Right kidney (tissue), 1 donor: ENCODE data around the gene GPR61.

Experiments used
- DNase-seq: peaks from one replicate; pipeline ENCODE4 v3.0.0-alpha.2; 2016

The GPR61 gene

GRCh38 chr1:109570414-109570813 is 30.7 kb downstream of the GPR61 start:
- no peak for DNase-seq

- no peak for DNase-seq
Measured at GRCh38 chr1:109573785-109574184, 34.1 kb downstream of the GPR61 start.

- DNase-seq = no peak
Measured at GRCh38 chr1:109578947-109579443, 39.3 kb downstream of the GPR61 start.

GRCh38 chr1:109579491-109579890 is 39.8 kb downstream of the GPR61 start:
- DNase-seq = no peak

GRCh38 chr1:109582021-109582420 is 42.3 kb downstream of the GPR61 start:
- DNase-seq = no peak

GRCh38 chr1:109584766-109585165 is 45.1 kb downstream of the GPR61 start:
- DNase-seq = no peak

GRCh38 chr1:109586055-109586454 is 46.4 kb downstream of the GPR61 start:
- DNase-seq = no peak

GRCh38 chr1:109589177-109589576 is 49.5 kb downstream of the GPR61 start:
- no peak for DNase-seq

- DNase-seq = no peak
Measured at GRCh38 chr1:109589679-109590078, 50.0 kb downstream of the GPR61 start.

GRCh38 chr1:109592916-109593315 is 53.2 kb downstream of the GPR61 start:
- no peak for DNase-seq

- no peak for DNase-seq
Measured at GRCh38 chr1:109595531-109595930, 55.9 kb downstream of the GPR61 start.
